ENCODE measurements around the gene HASPIN.

Gene HASPIN

GRCh38 chr17:3750926-3751325 lies 27.2 kb downstream of the HASPIN start:
- FAIRE-seq: no peak
- TF ChIP-seq CTCF (IDR thresholded peaks at IDR 0.05; ENCODE audit: insufficient read depth, missing control alignments): no peak

GRCh38 chr17:3751836-3752235 lies 28.1 kb downstream of the HASPIN start:
- FAIRE-seq: no peak
- no peak for TF ChIP-seq CTCF (IDR thresholded peaks at IDR 0.05; ENCODE audit: insufficient read depth, missing control alignments)
- DNase-seq (ENCODE audit: insufficient read length, low spot score): no peak

More at GRCh38 chr17:3750926-3751325, 27.2 kb downstream of the HASPIN start:
- DNase-seq (ENCODE audit: insufficient read length, low spot score): no peak

- DNase-seq (ENCODE audit: insufficient read length, low spot score): no peak
Measured at GRCh38 chr17:3753624-3754023, 29.9 kb downstream of the HASPIN start.

GRCh38 chr17:3754066-3754457 lies 30.4 kb downstream of the HASPIN start:
- DNase-seq (ENCODE audit: insufficient read length, low spot score) (no peak), FAIRE-seq (no peak)
- no peak for TF ChIP-seq CTCF (IDR thresholded peaks at IDR 0.05; ENCODE audit: insufficient read depth, missing control alignments)

More at GRCh38 chr17:3753624-3754023, 29.9 kb downstream of the HASPIN start:
- no peak for TF ChIP-seq CTCF (IDR thresholded peaks at IDR 0.05; ENCODE audit: insufficient read depth, missing control alignments)
- FAIRE-seq: no peak

- no peak for FAIRE-seq
- no peak for TF ChIP-seq CTCF (IDR thresholded peaks at IDR 0.05; ENCODE audit: insufficient read depth, missing control alignments)
- no peak for DNase-seq (ENCODE audit: insufficient read length, low spot score)
Measured at GRCh38 chr17:3754458-3755334, 31.0 kb downstream of the HASPIN start.

- no peak for TF ChIP-seq CTCF (IDR thresholded peaks at IDR 0.05; ENCODE audit: insufficient read depth, missing control alignments)
- DNase-seq (ENCODE audit: insufficient read length, low spot score) (no peak), FAIRE-seq (no peak)
Measured at GRCh38 chr17:3755335-3756030, 31.8 kb downstream of the HASPIN start.

Data from D721Med (cell line).